ENCODE results near the gene ATP8A2. TPM values are rescaled to one million over a fixed set of nuclear protein-coding genes. Genes with fewer than 3 reads are reported as not detected.

The ATP8A2 gene
- total and polyA plus RNA-seq, 7 donors, result under 0.01 to 2.2 (median 1.2) TPM; not detected in 1

DNA sequence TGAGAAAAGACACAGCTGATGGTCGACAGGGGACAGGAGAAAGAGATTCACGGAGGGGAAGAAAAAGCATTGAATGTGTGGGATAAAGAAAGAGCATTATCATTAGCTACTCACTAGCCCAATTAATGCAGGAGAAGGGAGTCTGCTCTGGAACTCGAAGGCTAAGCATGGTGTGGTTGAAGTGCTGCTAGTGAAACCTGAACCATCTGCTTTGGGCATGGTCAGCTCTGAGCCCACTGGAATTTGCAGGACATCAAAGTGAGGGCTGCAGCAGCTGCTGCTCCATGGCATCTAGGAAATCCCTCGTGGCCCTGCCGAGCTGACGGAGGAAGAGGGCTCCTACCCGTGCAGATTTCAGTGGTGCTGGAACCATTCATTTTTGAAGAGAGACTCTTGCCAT, 320.3 kb downstream of the ATP8A2 start:
- TF ChIP-seq POLR2AphosphoS5 (IDR thresholded peaks at IDR 0.05) (no peak), EP300 (IDR thresholded peaks at IDR 0.05) (no peak), POLR2A (IDR thresholded peaks at IDR 0.05) (no peak)
- TF ChIP-seq, protein P1, sequence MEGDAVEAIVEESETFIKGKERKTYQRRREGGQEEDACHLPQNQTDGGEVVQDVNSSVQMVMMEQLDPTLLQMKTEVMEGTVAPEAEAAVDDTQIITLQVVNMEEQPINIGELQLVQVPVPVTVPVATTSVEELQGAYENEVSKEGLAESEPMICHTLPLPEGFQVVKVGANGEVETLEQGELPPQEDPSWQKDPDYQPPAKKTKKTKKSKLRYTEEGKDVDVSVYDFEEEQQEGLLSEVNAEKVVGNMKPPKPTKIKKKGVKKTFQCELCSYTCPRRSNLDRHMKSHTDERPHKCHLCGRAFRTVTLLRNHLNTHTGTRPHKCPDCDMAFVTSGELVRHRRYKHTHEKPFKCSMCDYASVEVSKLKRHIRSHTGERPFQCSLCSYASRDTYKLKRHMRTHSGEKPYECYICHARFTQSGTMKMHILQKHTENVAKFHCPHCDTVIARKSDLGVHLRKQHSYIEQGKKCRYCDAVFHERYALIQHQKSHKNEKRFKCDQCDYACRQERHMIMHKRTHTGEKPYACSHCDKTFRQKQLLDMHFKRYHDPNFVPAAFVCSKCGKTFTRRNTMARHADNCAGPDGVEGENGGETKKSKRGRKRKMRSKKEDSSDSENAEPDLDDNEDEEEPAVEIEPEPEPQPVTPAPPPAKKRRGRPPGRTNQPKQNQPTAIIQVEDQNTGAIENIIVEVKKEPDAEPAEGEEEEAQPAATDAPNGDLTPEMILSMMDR (IDR thresholded peaks at IDR 0.05), result no peak
- no peak overlapping the region for H3K4me3 ChIP-seq
- no peak for DNase-seq
- H3K36me3 ChIP-seq, result no peaks in the 10 kb centered on the region
- peaks cover 0 to 3% (median 0%) of the 10 kb centered on the region in 4 donors for H3K9me3 ChIP-seq
- 62 to 75% methylated on average over 7 of the region's 7 CpGs for WGBS, 2 donors
- no peak overlapping the region for H3K27ac ChIP-seq
- H3K27me3 ChIP-seq, result no peaks in the 10 kb centered on the region
- H3K4me1 ChIP-seq, result no peaks in the 10 kb centered on the region
- intact Hi-C loops (cut with DNase I), result no loop called here

DNA sequence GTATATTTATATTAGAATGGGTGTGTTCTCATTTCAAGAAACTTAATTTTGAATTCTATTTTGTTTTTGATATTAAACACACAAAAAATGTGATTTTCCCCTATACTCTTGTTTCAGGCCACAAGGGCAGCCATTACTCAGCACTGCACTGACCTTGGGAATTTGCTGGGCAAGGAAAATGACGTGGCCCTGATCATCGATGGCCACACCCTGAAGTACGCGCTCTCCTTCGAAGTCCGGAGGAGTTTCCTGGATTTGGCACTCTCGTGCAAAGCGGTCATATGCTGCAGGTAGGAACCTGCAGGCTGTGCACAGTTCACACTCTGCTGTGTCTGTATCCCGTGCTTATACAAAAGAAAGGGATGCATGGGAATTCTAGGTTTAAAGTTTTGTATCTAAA, 327.3 kb downstream of the ATP8A2 start:
- Histone ChIP-seq H3K4me1 (no peaks in the 10 kb centered on the region), H3K4me3 (no peak overlapping the region), H3K27ac (no peak overlapping the region), H3K27me3 (no peaks in the 10 kb centered on the region), H3K36me3 (no peaks in the 10 kb centered on the region), H3K9me3 (peaks cover 0 to 3% (median 0%) of the 10 kb centered on the region in 4 donors)
- DNase-seq, result no peak
- intact Hi-C loops (cut with DNase I), result no loop called here
- 79 to 88% methylated on average over 9 of the region's 9 CpGs for WGBS, 2 donors
- TF ChIP-seq EP300 (IDR thresholded peaks at IDR 0.05), result no peak
- no peak for TF ChIP-seq POLR2AphosphoS5 (IDR thresholded peaks at IDR 0.05)
- TF ChIP-seq POLR2A (IDR thresholded peaks at IDR 0.05), result no peak
- TF ChIP-seq, protein P1 (IDR thresholded peaks at IDR 0.05), result no peak

DNA sequence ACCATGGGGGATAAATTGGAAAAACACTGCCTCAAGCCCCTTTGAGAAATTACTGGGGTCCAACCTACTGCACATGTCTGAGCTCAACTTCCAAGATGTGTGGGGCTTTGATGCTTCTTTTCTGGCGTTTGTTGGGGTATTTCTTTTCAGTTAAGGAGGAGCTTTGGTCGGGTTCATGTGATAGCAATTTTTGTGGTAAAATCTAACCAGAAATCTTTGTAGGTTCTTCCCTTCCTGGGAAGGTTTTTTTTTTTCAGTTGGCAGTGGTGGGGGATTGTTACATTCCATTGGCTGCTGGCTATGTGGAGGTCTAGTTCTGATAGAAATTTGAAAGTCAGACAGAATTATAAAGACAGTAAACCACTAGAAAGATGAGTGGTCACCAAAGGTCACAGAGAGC, 327.8 kb downstream of the ATP8A2 start:
- 49 to 61% methylated on average over 2 of the region's 2 CpGs for WGBS, 2 donors
- intact Hi-C loops (cut with DNase I), result no loop called here

GRCh38 chr13:25701304-25701703, 329.5 kb downstream of the ATP8A2 start:
- WGBS, 2 donors, result 21 to 66% methylated on average over 4 of the region's 4 CpGs
- TF ChIP-seq EP300 (IDR thresholded peaks at IDR 0.05) (no peak), POLR2AphosphoS5 (IDR thresholded peaks at IDR 0.05) (no peak), POLR2A (IDR thresholded peaks at IDR 0.05) (no peak)
- TF ChIP-seq, protein P1 (IDR thresholded peaks at IDR 0.05), result no peak
- H3K4me3 ChIP-seq, result no peak overlapping the region
- H3K4me1 ChIP-seq, result no peaks in the 10 kb centered on the region
- peaks cover 0 to under 1% (median 0%) of the 10 kb centered on the region in 4 donors for H3K9me3 ChIP-seq
- no peaks in the 10 kb centered on the region for H3K27me3 ChIP-seq
- no peak overlapping the region for H3K27ac ChIP-seq
- intact Hi-C loops (cut with DNase I), result no loop called here
- no peak for DNase-seq
- H3K36me3 ChIP-seq, result no peaks in the 10 kb centered on the region

More for the DNA sequence above, 327.8 kb downstream of the ATP8A2 start:
- Histone ChIP-seq H3K36me3 (no peaks in the 10 kb centered on the region), H3K9me3 (peaks cover 0 to 3% (median 0%) of the 10 kb centered on the region in 4 donors), H3K27me3 (no peaks in the 10 kb centered on the region), H3K4me1 (no peaks in the 10 kb centered on the region), H3K27ac (no peak overlapping the region), H3K4me3 (no peak overlapping the region)
- TF ChIP-seq, protein P1 (IDR thresholded peaks at IDR 0.05), result no peak
- no peak for TF ChIP-seq EP300 (IDR thresholded peaks at IDR 0.05)
- no peak for TF ChIP-seq POLR2AphosphoS5 (IDR thresholded peaks at IDR 0.05)
- no peak for TF ChIP-seq POLR2A (IDR thresholded peaks at IDR 0.05)
- no peak for DNase-seq

- 77 to 88% methylated on average over 2 of the region's 2 CpGs for WGBS, 2 donors
- no peak overlapping the region for H3K4me3 ChIP-seq
- DNase-seq, result no peak
- intact Hi-C loops (cut with DNase I), result no loop called here
- TF ChIP-seq, protein P1 (IDR thresholded peaks at IDR 0.05), result no peak
- no peak for TF ChIP-seq EP300 (IDR thresholded peaks at IDR 0.05)
- no peak for TF ChIP-seq POLR2AphosphoS5 (IDR thresholded peaks at IDR 0.05)
- TF ChIP-seq POLR2A (IDR thresholded peaks at IDR 0.05), result no peak
- H3K4me1 ChIP-seq, result no peaks in the 10 kb centered on the region
- H3K9me3 ChIP-seq, result no peaks in the 10 kb centered on the region
- H3K36me3 ChIP-seq, result no peaks in the 10 kb centered on the region
- no peaks in the 10 kb centered on the region for H3K27me3 ChIP-seq
- H3K27ac ChIP-seq, result no peak overlapping the region
These were observed 330.6 kb downstream of the ATP8A2 start for GRCh38 chr13:25702386-25702785.
